Suprapubic skin (tissue), 4 donors: Measurements from ENCODE around the gene F8. TPM values are rescaled to one million over a fixed set of nuclear protein-coding genes. Genes with fewer than 3 reads are reported as not detected.

Experiments
- DNase-seq, 2 donors: peaks; one replicate each; pipeline ENCODE4 v3.0.0-alpha.2; 2019; ENCODE audit warnings: low spot score in 2 of 2
- H3K27ac ChIP-seq: fragments of 200-600 bp; sonication (generic); one replicate; pipeline ENCODE4 v1.5.1; 2019
- H3K27me3 ChIP-seq: fragments of 200-600 bp; sonication (generic); one replicate; pipeline ENCODE4 v1.5.1; 2019
- H3K36me3 ChIP-seq: fragments of 200-600 bp; sonication (generic); one replicate; pipeline ENCODE4 v1.5.1; 2019
- H3K4me1 ChIP-seq: fragments of 200-600 bp; sonication (generic); one replicate; pipeline ENCODE4 v1.5.1; 2019
- H3K4me3 ChIP-seq: fragments of 200-600 bp; sonication (generic); one replicate; pipeline ENCODE4 v1.5.1; 2019; ENCODE audit warnings: mild to moderate bottlenecking
- H3K9me3 ChIP-seq: fragments of 200-600 bp; sonication (generic); one replicate; pipeline ENCODE4 v1.5.1; 2019
- EP300 ChIP-seq: sonication (generic); formaldehyde crosslinking; IDR thresholded peaks from one replicate; pipeline ENCODE4 v1.6.1; 2017; ENCODE audit warnings: antibody characterized with exemption
- POLR2A ChIP-seq, 2 donors: fragments of 450-650 bp; IDR thresholded peaks; one replicate each; pipeline ENCODE4 v1.6.1; 2017; ENCODE audit warnings: antibody characterized with exemption in 2 of 2, mild to moderate bottlenecking in 2 of 2, moderate library complexity in 2 of 2
- POLR2AphosphoS5 ChIP-seq, 3 donors: sonication (generic); formaldehyde crosslinking; IDR thresholded peaks; one replicate each; pipeline ENCODE4 v1.6.1; 2017; ENCODE audit warnings: antibody characterized with exemption in 3 of 3
- WGBS: methylation state at CpG from one replicate; pipeline ENCODE4 v1.1.5; 2018; 5-methylcytosine and 5-hydroxymethylcytosine counted together
- total RNA-seq, 4 donors: library from RNA; depleted of rRNA; stranded (reverse); fragments of >200 nt; gene quantifications; one replicate each; pipeline ENCODE4 v1.1.0, GENCODE V29; 2016
- TF ChIP-seq, protein P1 (sequence below), 2 donors: fragments of 200-600 bp in 1 of 2; fragments of 450-650 bp in 1 of 2; sonication (generic) in 1 of 2; IDR thresholded peaks; one replicate each; pipeline ENCODE4 v1.5.1; 2016 to 2019; ENCODE audit warnings: antibody characterized with exemption in 2 of 2, mild to moderate bottlenecking in 1 of 2, moderate library complexity in 1 of 2

The F8 gene
- total RNA-seq, 4 donors from 2014 or later, result 5.1 to 15.0 (median 6.7) TPM

- Histone ChIP-seq H3K4me1 (peaks cover 14% of the 10 kb centered on the region), H3K27me3 (no peaks in the 10 kb centered on the region), H3K9me3 (no peaks in the 10 kb centered on the region), H3K4me3 (no peak overlapping the region), H3K27ac (no peak overlapping the region), H3K36me3 (no peaks in the 10 kb centered on the region)
- no peak for DNase-seq
- 61% methylated on average over 9 of the region's 9 CpGs for WGBS
- TF ChIP-seq POLR2A (IDR thresholded peaks at IDR 0.05) (no peak), POLR2AphosphoS5 (IDR thresholded peaks at IDR 0.05) (no peak), EP300 (no peak)
- TF ChIP-seq, protein P1, sequence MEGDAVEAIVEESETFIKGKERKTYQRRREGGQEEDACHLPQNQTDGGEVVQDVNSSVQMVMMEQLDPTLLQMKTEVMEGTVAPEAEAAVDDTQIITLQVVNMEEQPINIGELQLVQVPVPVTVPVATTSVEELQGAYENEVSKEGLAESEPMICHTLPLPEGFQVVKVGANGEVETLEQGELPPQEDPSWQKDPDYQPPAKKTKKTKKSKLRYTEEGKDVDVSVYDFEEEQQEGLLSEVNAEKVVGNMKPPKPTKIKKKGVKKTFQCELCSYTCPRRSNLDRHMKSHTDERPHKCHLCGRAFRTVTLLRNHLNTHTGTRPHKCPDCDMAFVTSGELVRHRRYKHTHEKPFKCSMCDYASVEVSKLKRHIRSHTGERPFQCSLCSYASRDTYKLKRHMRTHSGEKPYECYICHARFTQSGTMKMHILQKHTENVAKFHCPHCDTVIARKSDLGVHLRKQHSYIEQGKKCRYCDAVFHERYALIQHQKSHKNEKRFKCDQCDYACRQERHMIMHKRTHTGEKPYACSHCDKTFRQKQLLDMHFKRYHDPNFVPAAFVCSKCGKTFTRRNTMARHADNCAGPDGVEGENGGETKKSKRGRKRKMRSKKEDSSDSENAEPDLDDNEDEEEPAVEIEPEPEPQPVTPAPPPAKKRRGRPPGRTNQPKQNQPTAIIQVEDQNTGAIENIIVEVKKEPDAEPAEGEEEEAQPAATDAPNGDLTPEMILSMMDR (IDR thresholded peaks at IDR 0.05), result no peak
Measured at GRCh38 chrX:154799556-154800348, 222.8 kb downstream of the F8 start.

- Histone ChIP-seq H3K27ac (no peak overlapping the region), H3K4me1 (peaks cover 7% of the 10 kb centered on the region), H3K9me3 (no peaks in the 10 kb centered on the region), H3K36me3 (no peaks in the 10 kb centered on the region), H3K27me3 (no peaks in the 10 kb centered on the region), H3K4me3 (no peak overlapping the region)
- TF ChIP-seq EP300, result no peak
- TF ChIP-seq POLR2AphosphoS5 (IDR thresholded peaks at IDR 0.05), result no peak
- TF ChIP-seq, protein P1 (IDR thresholded peaks at IDR 0.05), result no peak
- TF ChIP-seq POLR2A (IDR thresholded peaks at IDR 0.05), result no peak
- no peak for DNase-seq
- 74% methylated on average over 6 of the region's 6 CpGs for WGBS
Measured at GRCh38 chrX:154797006-154797405, 225.5 kb downstream of the F8 start.

GRCh38 chrX:154795016-154795415 lies 227.5 kb downstream of the F8 start:
- 79% methylated on average over 2 of the region's 2 CpGs for WGBS
- TF ChIP-seq, protein P1 (IDR thresholded peaks at IDR 0.05), result no peak
- TF ChIP-seq POLR2A (IDR thresholded peaks at IDR 0.05) (no peak), EP300 (no peak), POLR2AphosphoS5 (IDR thresholded peaks at IDR 0.05) (no peak)
- Histone ChIP-seq H3K27ac (no peak overlapping the region), H3K4me1 (peaks cover 6% of the 10 kb centered on the region), H3K27me3 (no peaks in the 10 kb centered on the region), H3K4me3 (no peak overlapping the region), H3K36me3 (no peaks in the 10 kb centered on the region), H3K9me3 (no peaks in the 10 kb centered on the region)
- no peak for DNase-seq

DNA sequence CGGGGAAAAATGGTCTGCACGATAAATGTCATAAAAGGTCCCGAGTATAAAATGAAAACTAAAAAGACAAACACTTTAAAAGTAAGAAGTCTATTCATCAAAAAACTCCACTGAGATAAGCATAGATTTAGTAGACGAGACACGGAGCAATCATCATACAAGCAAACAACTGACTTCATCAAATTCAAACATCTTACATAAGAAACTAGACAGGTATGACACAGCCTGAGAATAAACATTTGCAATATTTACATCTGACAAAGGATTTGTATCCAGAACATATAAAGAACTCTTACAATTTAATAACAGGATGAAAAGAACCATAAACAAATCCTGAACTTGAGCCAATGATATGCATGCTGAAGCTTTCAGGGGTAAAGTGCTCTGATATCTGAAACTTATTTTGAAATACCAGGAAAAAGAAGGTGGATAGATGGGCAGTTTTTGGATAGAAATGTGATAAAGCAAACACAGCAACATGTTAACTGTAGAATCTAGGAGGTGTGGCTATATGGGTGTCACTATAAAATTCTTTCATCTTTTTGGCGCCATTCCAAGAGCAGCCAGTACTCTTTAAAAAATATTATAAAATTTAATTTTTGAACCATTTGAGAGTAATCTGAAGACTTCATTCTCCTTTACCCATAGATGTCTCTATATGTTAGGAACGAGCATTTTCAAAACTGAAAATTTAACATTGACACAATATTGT lies 229.3 kb downstream of the F8 start:
- H3K27me3 ChIP-seq, result no peaks in the 10 kb centered on the region
- TF ChIP-seq EP300 (no peak), POLR2AphosphoS5 (IDR thresholded peaks at IDR 0.05) (no peak), POLR2A (IDR thresholded peaks at IDR 0.05) (no peak)
- TF ChIP-seq, protein P1 (IDR thresholded peaks at IDR 0.05), result no peak

GRCh38 chrX:154791939-154792338 lies 230.6 kb downstream of the F8 start:
- 92% methylated on average over 8 of the region's 8 CpGs for WGBS
- no peak for DNase-seq
- no peaks in the 10 kb centered on the region for H3K27me3 ChIP-seq
- no peak overlapping the region for H3K4me3 ChIP-seq
- no peak overlapping the region for H3K27ac ChIP-seq
- no peaks in the 10 kb centered on the region for H3K9me3 ChIP-seq
- H3K4me1 ChIP-seq, result no peaks in the 10 kb centered on the region
- TF ChIP-seq, protein P1 (IDR thresholded peaks at IDR 0.05), result no peak
- TF ChIP-seq POLR2A (IDR thresholded peaks at IDR 0.05) (no peak), EP300 (no peak), POLR2AphosphoS5 (IDR thresholded peaks at IDR 0.05) (no peak)
- H3K36me3 ChIP-seq, result no peaks in the 10 kb centered on the region

More for the DNA sequence above, 229.3 kb downstream of the F8 start:
- H3K4me3 ChIP-seq, result no peak overlapping the region
- 81% methylated on average over 7 of the region's 7 CpGs for WGBS
- DNase-seq, result no peak
- H3K9me3 ChIP-seq, result no peaks in the 10 kb centered on the region
- no peaks in the 10 kb centered on the region for H3K4me1 ChIP-seq
- H3K27ac ChIP-seq, result no peak overlapping the region
- no peaks in the 10 kb centered on the region for H3K36me3 ChIP-seq
